Epithelial cell of prostate (primary cell): ENCODE data around the gene HM13.
"Not testable (repeated sequence)": the region's sequence is repeated elsewhere in the genome, so short reads cannot be mapped to it uniquely, and the experiment has no call there.

Experiments
- DNase-seq: peaks from one replicate; pipeline ENCODE4 v3.0.0-alpha.2; 2011; ENCODE audit warnings: low read depth, low spot score
- H3K27ac ChIP-seq: fragments of 450-650 bp; 2 replicates; pipeline ENCODE4 v1.5.1; 2017; ENCODE audit warnings: mild to moderate bottlenecking

Gene HM13

GRCh38 chr20:31540406-31540805 lies 26.2 kb downstream of the HM13 start:
- DNase-seq = no peak

GRCh38 chr20:31542201-31542842 lies 28.1 kb downstream of the HM13 start:
- peak overlapping the region; percentile 89 for H3K27ac ChIP-seq
- no peak for DNase-seq

More at GRCh38 chr20:31540406-31540805, 26.2 kb downstream of the HM13 start:
- H3K27ac ChIP-seq = peak overlapping the region; percentile 89

- DNase-seq = no peak
- H3K27ac ChIP-seq = peak overlapping the region; percentile 89
These were observed 28.7 kb downstream of the HM13 start for GRCh38 chr20:31542963-31543362.

GRCh38 chr20:31543966-31544598 lies 29.8 kb downstream of the HM13 start:
- peak overlapping the region; percentile 89 for H3K27ac ChIP-seq
- DNase-seq = peak; percentile 48

- DNase-seq = no peak
- H3K27ac ChIP-seq = peak overlapping the region; percentile 89
These were observed 30.4 kb downstream of the HM13 start for GRCh38 chr20:31544600-31544999.

- peak overlapping the region; percentile 89 for H3K27ac ChIP-seq
- not testable (repeated sequence) for DNase-seq
These were observed 31.4 kb downstream of the HM13 start for GRCh38 chr20:31545621-31546040.

GRCh38 chr20:31547017-31547675 lies 32.9 kb downstream of the HM13 start:
- H3K27ac ChIP-seq = peak overlapping the region; percentile 89
- peak; percentile 44 for DNase-seq

- no peak for DNase-seq
- peak overlapping the region; percentile 89 for H3K27ac ChIP-seq
These were observed 33.6 kb downstream of the HM13 start for GRCh38 chr20:31547720-31548298.

GRCh38 chr20:31548820-31549512 lies 34.7 kb downstream of the HM13 start:
- peak overlapping the region; percentile 89 for H3K27ac ChIP-seq
- DNase-seq = no peak

GRCh38 chr20:31549513-31549880 lies 35.3 kb downstream of the HM13 start:
- no peak for DNase-seq
- no peak overlapping the region for H3K27ac ChIP-seq

GRCh38 chr20:31550099-31550498 lies 35.9 kb downstream of the HM13 start:
- H3K27ac ChIP-seq = no peak overlapping the region

GRCh38 chr20:31551163-31552081 lies 37.2 kb downstream of the HM13 start:
- DNase-seq = no peak
- no peak overlapping the region for H3K27ac ChIP-seq

More at GRCh38 chr20:31550099-31550498, 35.9 kb downstream of the HM13 start:
- DNase-seq = no peak

GRCh38 chr20:31555203-31555775 lies 41.0 kb downstream of the HM13 start:
- H3K27ac ChIP-seq = no peak overlapping the region
- DNase-seq = no peak

GRCh38 chr20:31559704-31560093 lies 45.5 kb downstream of the HM13 start:
- no peak for DNase-seq
- peak overlapping the region; percentile 99 for H3K27ac ChIP-seq

GRCh38 chr20:31560094-31560745 lies 46.0 kb downstream of the HM13 start:
- DNase-seq = no peak
- H3K27ac ChIP-seq = peak overlapping the region; percentile 99

GRCh38 chr20:31560746-31561598 lies 46.7 kb downstream of the HM13 start:
- DNase-seq = peak; percentile 91
- peak overlapping the region; percentile 99 for H3K27ac ChIP-seq

- H3K27ac ChIP-seq = peak overlapping the region; percentile 99
- DNase-seq = no peak
These were observed 48.0 kb downstream of the HM13 start for GRCh38 chr20:31562241-31562640.

- no peak for DNase-seq
- H3K27ac ChIP-seq = peak overlapping the region; percentile 99
These were observed 50.0 kb downstream of the HM13 start for GRCh38 chr20:31564284-31564683.
